Thyroid gland (tissue), 4 donors: ENCODE data around the gene SLC38A1. TPM values are rescaled to one million over a fixed set of nuclear protein-coding genes. Genes with fewer than 3 reads are reported as not detected.
A peak's percentile ranks its signal among the peaks of the same experiment; 100 is the strongest.

ENCODE experiments used
- DNase-seq, 2 donors: peaks; one replicate each; pipeline ENCODE4 v3.0.0-alpha.2; 2019
- H3K27ac ChIP-seq, 3 donors: fragments of 200-600 bp; sonication (generic); 1 replicate in 2 of 3; 2 replicates in 1 of 3; pipeline ENCODE4 v1.5.1; 2016 to 2019; ENCODE audit warnings: mild to moderate bottlenecking in 1 of 3, moderate library complexity in 1 of 3
- H3K27me3 ChIP-seq: fragments of 200-600 bp; sonication (generic); one replicate; pipeline ENCODE4 v1.5.1; 2019
- H3K36me3 ChIP-seq, 2 donors: fragments of 200-600 bp; sonication (generic); one replicate each; pipeline ENCODE4 v1.5.1; 2016 to 2019
- H3K4me1 ChIP-seq, 2 donors: fragments of 200-600 bp; sonication (generic); one replicate each; pipeline ENCODE4 v1.5.1; 2017 to 2019
- H3K4me3 ChIP-seq, 3 donors: fragments of 200-600 bp; sonication (generic); replicated peaks in 1 of 3; 1 replicate in 2 of 3; 2 replicates in 1 of 3; pipeline ENCODE4 v1.5.1; 2016; ENCODE audit warnings: mild to moderate bottlenecking in 1 of 3
- H3K9me3 ChIP-seq: fragments of 200-600 bp; sonication (generic); one replicate; pipeline ENCODE4 v1.5.1; 2017
- CTCF ChIP-seq, 6 experiments: fragments of 200-600 bp in 3 of 6; fragments of 450-650 bp in 3 of 6; sonication (generic) in 3 of 6; IDR thresholded peaks; one replicate each; pipeline ENCODE4 v1.5.1; 2016 to 2019; ENCODE audit warnings: antibody characterized with exemption in 6 of 6, mild to moderate bottlenecking in 2 of 6, inconsistent platforms in 1 of 6, moderate library complexity in 1 of 6
- POLR2A ChIP-seq, 2 donors: fragments of 450-650 bp; IDR thresholded peaks; one replicate each; pipeline ENCODE4 v1.6.1; 2017; ENCODE audit warnings: antibody characterized with exemption in 2 of 2, mild to moderate bottlenecking in 2 of 2, moderate library complexity in 1 of 2
- WGBS, 2 donors: methylation state at CpG; one replicate each; pipeline ENCODE4 v1.1.5; 2017; 5-methylcytosine and 5-hydroxymethylcytosine counted together
- intact Hi-C: fragments of 100-400 bp; cut with DNase I; formaldehyde crosslinking; loops from one replicate; pipeline ENCODE4 v1.15.1; 2023
- total RNA-seq, 4 donors: library from RNA; depleted of rRNA; stranded (reverse); fragments of >200 nt; gene quantifications; one replicate each; pipeline ENCODE4 v1.2.3, GENCODE V29; 2016

SLC38A1 gene
- total RNA-seq, 4 donors from 2014 or later: 101 to 282 (median 120) TPM

GRCh38 chr12:46300910-46301309 is 32.1 kb upstream of the SLC38A1 start:
- Histone ChIP-seq H3K36me3 (no peaks in the 10 kb centered on the region), H3K4me3 (no peak overlapping the region), H3K27ac (no peak overlapping the region), H3K27me3 (no peaks in the 10 kb centered on the region), H3K4me1 (no peaks in the 10 kb centered on the region), H3K9me3 (no peaks in the 10 kb centered on the region)
- WGBS, 2 donors: 57 to 79% methylated on average over 3 of the region's 3 CpGs
- TF ChIP-seq POLR2A (IDR thresholded peaks at IDR 0.05): no peak
- TF ChIP-seq CTCF (IDR thresholded peaks at IDR 0.05): no peak
- intact Hi-C loops: loop anchor here (5.0 kb wide), 1 partner anchor 144 kb away; no protein-coding TSS in a partner anchor
- DNase-seq: peak in 1 of 2 donors; percentile 7

- H3K9me3 ChIP-seq: no peaks in the 10 kb centered on the region
- no peaks in the 10 kb centered on the region for H3K36me3 ChIP-seq
- intact Hi-C loops: loop anchor here (5.0 kb wide), 1 partner anchor 143 kb away; no protein-coding TSS in a partner anchor
- no peaks in the 10 kb centered on the region for H3K4me1 ChIP-seq
- H3K4me3 ChIP-seq: no peak overlapping the region
- no peaks in the 10 kb centered on the region for H3K27me3 ChIP-seq
- DNase-seq: no peak
- no peak overlapping the region for H3K27ac ChIP-seq
- no peak for TF ChIP-seq CTCF (IDR thresholded peaks at IDR 0.05)
- no peak for TF ChIP-seq POLR2A (IDR thresholded peaks at IDR 0.05)
Observed at GRCh38 chr12:46299851-46300250, 31.0 kb upstream of the SLC38A1 start.

- intact Hi-C loops: no loop called here
- H3K27me3 ChIP-seq: no peaks in the 10 kb centered on the region
- no peak overlapping the region for H3K27ac ChIP-seq
- TF ChIP-seq POLR2A (IDR thresholded peaks at IDR 0.05) (no peak), CTCF (IDR thresholded peaks at IDR 0.05) (no peak)
- H3K4me3 ChIP-seq: no peak overlapping the region
- WGBS, 2 donors: 62 to 68% methylated on average over 2 of the region's 2 CpGs
- no peaks in the 10 kb centered on the region for H3K4me1 ChIP-seq
- no peaks in the 10 kb centered on the region for H3K9me3 ChIP-seq
- no peak for DNase-seq
- no peaks in the 10 kb centered on the region for H3K36me3 ChIP-seq
Observed at GRCh38 chr12:46298261-46298660, 29.4 kb upstream of the SLC38A1 start.

- 71 to 73% methylated on average over 4 of the region's 4 CpGs for WGBS, 2 donors
Observed at GRCh38 chr12:46296822-46297221, 28.0 kb upstream of the SLC38A1 start.

More at GRCh38 chr12:46296822-46297221, 28.0 kb upstream of the SLC38A1 start:
- no peak for DNase-seq
- H3K4me1 ChIP-seq: no peaks in the 10 kb centered on the region
- intact Hi-C loops: no loop called here
- H3K4me3 ChIP-seq: no peak overlapping the region
- no peaks in the 10 kb centered on the region for H3K27me3 ChIP-seq
- TF ChIP-seq POLR2A (IDR thresholded peaks at IDR 0.05) (no peak), CTCF (IDR thresholded peaks at IDR 0.05) (no peak)
- no peaks in the 10 kb centered on the region for H3K9me3 ChIP-seq
- H3K36me3 ChIP-seq: no peaks in the 10 kb centered on the region
- no peak overlapping the region for H3K27ac ChIP-seq
